GM12864 (cell line): ENCODE results near the gene ASPG.

Experiments
- DNase-seq: peaks from one replicate; pipeline ENCODE4 v3.0.0-alpha.2; 2011; ENCODE audit warnings: low read depth
- H3K4me3 ChIP-seq: 2 replicates; pipeline ENCODE4 v1.5.1; 2011; ENCODE audit warnings: mild to moderate bottlenecking, low read depth, low read length, control low read depth
- CTCF ChIP-seq: IDR thresholded peaks from 2 replicates; pipeline ENCODE4 v1.5.1; 2011; ENCODE audit warnings: low read depth, mild to moderate bottlenecking, moderate library complexity, low read length, control low read depth, inconsistent platforms; ENCODE audit errors: missing control alignments

The ASPG gene

GRCh38 chr14:104085032-104085888 is at the start of gene ASPG:
TSS of gene ASPG (plus strand) at chr14:104085700. CDS start at chr14:104085771, 71 bp downstream.
- DNase-seq = no peak
- no peak for TF ChIP-seq CTCF
- H3K4me3 ChIP-seq = no peak within 1 kb of the TSS

- no peak for TF ChIP-seq CTCF
- DNase-seq = no peak
- no peak overlapping the region for H3K4me3 ChIP-seq
These were observed 49.3 kb upstream of the ASPG start for GRCh38 chr14:104036212-104036611.

GRCh38 chr14:104037074-104037473 is 48.4 kb upstream of the ASPG start:
- TF ChIP-seq CTCF = no peak
- no peak for DNase-seq

GRCh38 chr14:104037903-104038302 is 47.6 kb upstream of the ASPG start:
- no peak for DNase-seq
- no peak for TF ChIP-seq CTCF

More at GRCh38 chr14:104037074-104037473, 48.4 kb upstream of the ASPG start:
- no peak overlapping the region for H3K4me3 ChIP-seq

GRCh38 chr14:104039214-104039613 is 46.3 kb upstream of the ASPG start:
- TF ChIP-seq CTCF = no peak
- no peak for DNase-seq
- H3K4me3 ChIP-seq = no peak overlapping the region

More at GRCh38 chr14:104037903-104038302, 47.6 kb upstream of the ASPG start:
- no peak overlapping the region for H3K4me3 ChIP-seq

GRCh38 chr14:104040539-104040938 is 45.0 kb upstream of the ASPG start:
- no peak for TF ChIP-seq CTCF
- H3K4me3 ChIP-seq = no peak overlapping the region
- no peak for DNase-seq
